Osteoblast (primary cell): ENCODE measurements around the gene MGAT4D. TPM values are rescaled to one million over a fixed set of nuclear protein-coding genes. Genes with fewer than 3 reads are reported as not detected.

Source experiments
- DNase-seq: peaks from one replicate; pipeline ENCODE4 v3.0.0; 2011; ENCODE audit warnings: low spot score, mixed read lengths; ENCODE audit not compliant: insufficient read length; ENCODE audit errors: missing footprints
- H2AFZ ChIP-seq: 2 replicates; pipeline ENCODE4 v1.6.0; 2011; ENCODE audit warnings: mild to moderate bottlenecking, low read length
- H3K27ac ChIP-seq: 2 replicates; pipeline ENCODE4 v1.5.1; 2011; ENCODE audit warnings: mild to moderate bottlenecking, low read depth, low read length, moderate library complexity
- H3K27me3 ChIP-seq: 2 replicates; pipeline ENCODE4 v1.6.0; 2012; ENCODE audit warnings: mild to moderate bottlenecking, control low read depth, inconsistent platforms, low read length, moderate library complexity; ENCODE audit not compliant: insufficient read depth
- H3K36me3 ChIP-seq: 2 replicates; pipeline ENCODE4 v1.5.1; 2011; ENCODE audit warnings: mild to moderate bottlenecking, low read length, control low read depth, moderate library complexity; ENCODE audit not compliant: insufficient read depth
- H3K4me1 ChIP-seq: 2 replicates; pipeline ENCODE4 v1.5.1; 2011; ENCODE audit warnings: mild to moderate bottlenecking, low read length, control low read depth, moderate library complexity; ENCODE audit not compliant: insufficient read depth
- H3K4me2 ChIP-seq: 2 replicates; pipeline ENCODE4 v1.6.0; 2011; ENCODE audit warnings: mild to moderate bottlenecking, low read length; ENCODE audit not compliant: insufficient read depth
- H3K4me3 ChIP-seq: fragments of 200-600 bp; sonication (generic); 3 replicates; pipeline ENCODE4 v1.5.1; 2012; ENCODE audit warnings: mild to moderate bottlenecking, low read length, inconsistent platforms; ENCODE audit not compliant: insufficient read depth
- H3K79me2 ChIP-seq: 2 replicates; pipeline ENCODE4 v1.6.0; 2012; ENCODE audit warnings: mild to moderate bottlenecking, low read length, control low read depth, inconsistent platforms; ENCODE audit not compliant: insufficient read depth
- H3K9me3 ChIP-seq: 2 replicates; pipeline ENCODE4 v1.5.1; 2011; ENCODE audit warnings: low read depth, low read length, control low read depth
- H4K20me1 ChIP-seq: 2 replicates; pipeline ENCODE4 v1.6.0; 2012; ENCODE audit warnings: mild to moderate bottlenecking, low read length, control low read depth; ENCODE audit not compliant: insufficient read depth
- total RNA-seq: library from RNA; depleted of rRNA; stranded (reverse); fragments of >200 nt; gene quantifications from 2 replicates; pipeline ENCODE4 v1.2.3, GENCODE V29; 2012
- TF ChIP-seq, protein P1 (sequence below): IDR thresholded peaks from 2 replicates; pipeline ENCODE4 v1.5.1; 2011; ENCODE audit warnings: mild to moderate bottlenecking, low read depth, low read length, moderate library complexity; ENCODE audit errors: extremely low read depth

MGAT4D gene
- total RNA-seq, 1 donor: not detected

DNA sequence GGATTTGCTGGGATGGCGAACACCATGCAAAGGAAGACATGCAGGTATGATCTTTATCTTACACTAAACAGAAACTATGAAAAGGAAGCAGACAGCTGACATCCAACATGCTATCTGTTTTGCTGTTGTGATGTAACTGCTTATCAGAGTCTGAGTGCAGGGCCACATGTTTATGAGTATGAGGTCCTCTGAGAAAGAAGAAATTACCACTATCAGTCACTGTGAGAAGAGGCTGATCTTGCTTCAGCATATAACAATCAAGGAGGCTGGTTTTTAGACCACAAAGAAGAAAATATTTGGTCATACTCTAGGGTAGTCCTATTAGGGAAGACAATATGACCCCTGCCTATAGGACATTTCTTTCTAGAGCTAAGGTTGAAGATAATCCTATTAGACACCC lies 89.1 kb downstream of the MGAT4D start:
- H3K27me3 ChIP-seq: peaks cover 12% of the 10 kb centered on the region
- no peak overlapping the region for H3K27ac ChIP-seq
- H3K4me1 ChIP-seq: no peaks in the 10 kb centered on the region
- TF ChIP-seq, protein P1, sequence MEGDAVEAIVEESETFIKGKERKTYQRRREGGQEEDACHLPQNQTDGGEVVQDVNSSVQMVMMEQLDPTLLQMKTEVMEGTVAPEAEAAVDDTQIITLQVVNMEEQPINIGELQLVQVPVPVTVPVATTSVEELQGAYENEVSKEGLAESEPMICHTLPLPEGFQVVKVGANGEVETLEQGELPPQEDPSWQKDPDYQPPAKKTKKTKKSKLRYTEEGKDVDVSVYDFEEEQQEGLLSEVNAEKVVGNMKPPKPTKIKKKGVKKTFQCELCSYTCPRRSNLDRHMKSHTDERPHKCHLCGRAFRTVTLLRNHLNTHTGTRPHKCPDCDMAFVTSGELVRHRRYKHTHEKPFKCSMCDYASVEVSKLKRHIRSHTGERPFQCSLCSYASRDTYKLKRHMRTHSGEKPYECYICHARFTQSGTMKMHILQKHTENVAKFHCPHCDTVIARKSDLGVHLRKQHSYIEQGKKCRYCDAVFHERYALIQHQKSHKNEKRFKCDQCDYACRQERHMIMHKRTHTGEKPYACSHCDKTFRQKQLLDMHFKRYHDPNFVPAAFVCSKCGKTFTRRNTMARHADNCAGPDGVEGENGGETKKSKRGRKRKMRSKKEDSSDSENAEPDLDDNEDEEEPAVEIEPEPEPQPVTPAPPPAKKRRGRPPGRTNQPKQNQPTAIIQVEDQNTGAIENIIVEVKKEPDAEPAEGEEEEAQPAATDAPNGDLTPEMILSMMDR: no peak
- no peak overlapping the region for H3K4me3 ChIP-seq
- no peak overlapping the region for H3K4me2 ChIP-seq
- no peak overlapping the region for H2AFZ ChIP-seq
- H3K79me2 ChIP-seq: no peaks in the 10 kb centered on the region
- no peaks in the 10 kb centered on the region for H3K36me3 ChIP-seq
- no peak for DNase-seq
- H4K20me1 ChIP-seq: no peaks in the 10 kb centered on the region
- H3K9me3 ChIP-seq: no peaks in the 10 kb centered on the region

DNA sequence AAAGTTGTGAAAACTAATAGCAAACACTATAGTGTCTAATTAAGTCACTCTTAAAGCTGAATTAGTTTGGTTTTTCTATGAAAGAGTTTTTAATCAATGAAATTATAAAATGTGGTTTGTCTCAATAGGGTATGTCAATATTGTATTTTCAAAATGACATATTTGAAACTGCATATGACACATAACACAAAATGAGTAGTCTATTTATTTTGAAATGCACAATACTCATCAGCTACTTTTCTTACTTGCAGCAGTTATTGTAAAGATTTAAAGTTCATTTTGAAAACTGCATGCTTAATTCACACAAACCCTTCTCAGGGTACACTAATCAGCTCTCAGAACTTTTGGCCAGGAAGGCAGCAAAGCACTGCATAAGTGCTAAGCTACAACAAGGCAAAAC lies 91.8 kb downstream of the MGAT4D start:
- H3K9me3 ChIP-seq: no peaks in the 10 kb centered on the region
- H3K36me3 ChIP-seq: no peaks in the 10 kb centered on the region
- H3K27ac ChIP-seq: no peak overlapping the region
- no peak overlapping the region for H3K4me2 ChIP-seq
- H3K4me1 ChIP-seq: no peaks in the 10 kb centered on the region
- TF ChIP-seq, protein P1: no peak
- no peaks in the 10 kb centered on the region for H3K79me2 ChIP-seq
- no peak for DNase-seq
- H3K4me3 ChIP-seq: no peak overlapping the region
- no peak overlapping the region for H2AFZ ChIP-seq
- H4K20me1 ChIP-seq: no peaks in the 10 kb centered on the region
- peaks cover 6% of the 10 kb centered on the region for H3K27me3 ChIP-seq

DNA sequence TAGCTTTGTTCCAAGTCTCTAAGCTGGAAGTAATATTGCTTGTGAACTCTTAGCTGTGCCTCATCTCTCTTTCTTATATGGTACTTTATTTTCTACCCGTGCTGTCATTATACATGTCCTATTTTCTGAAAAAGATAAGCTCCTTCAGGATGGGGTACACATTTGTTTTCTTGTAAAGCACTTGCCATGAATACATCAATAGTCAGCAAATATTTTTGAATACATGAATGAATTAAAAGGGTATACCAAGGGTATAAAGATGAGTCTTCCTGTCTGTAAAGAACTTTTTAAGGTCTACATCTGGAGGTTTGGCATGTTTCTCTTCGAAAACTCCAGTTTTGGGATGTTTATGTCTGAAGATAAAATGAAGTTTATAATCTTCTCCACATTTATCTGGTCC lies 98.0 kb downstream of the MGAT4D start:
- Histone ChIP-seq H3K4me2 (no peak overlapping the region), H4K20me1 (no peaks in the 10 kb centered on the region), H3K27me3 (peaks cover 2% of the 10 kb centered on the region), H3K36me3 (no peaks in the 10 kb centered on the region), H3K27ac (no peak overlapping the region), H3K4me3 (no peak overlapping the region), H2AFZ (no peak overlapping the region), H3K4me1 (no peaks in the 10 kb centered on the region), H3K9me3 (no peaks in the 10 kb centered on the region), H3K79me2 (no peaks in the 10 kb centered on the region)
- no peak for DNase-seq
- TF ChIP-seq, protein P1: no peak

DNA sequence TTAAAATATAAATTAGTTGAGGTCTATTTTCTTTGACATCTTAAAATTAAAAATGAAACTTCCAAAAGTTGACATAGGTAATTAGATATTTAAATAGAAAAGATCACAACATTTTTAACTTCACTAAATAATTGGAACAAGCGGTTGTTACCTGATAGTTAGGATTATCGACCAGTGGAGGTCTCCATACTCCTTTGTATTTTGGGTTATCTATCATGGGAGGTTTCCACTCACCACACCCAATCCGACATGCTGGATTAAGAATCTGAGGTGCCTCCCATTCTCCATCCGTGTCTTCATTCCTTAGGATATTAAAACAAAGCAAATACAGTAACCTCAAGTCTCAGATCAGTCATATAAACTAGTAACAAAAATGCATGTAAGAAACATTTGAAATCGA lies 102.4 kb downstream of the MGAT4D start:
- H4K20me1 ChIP-seq: no peaks in the 10 kb centered on the region
- TF ChIP-seq, protein P1: no peak
- no peak overlapping the region for H2AFZ ChIP-seq
- no peaks in the 10 kb centered on the region for H3K79me2 ChIP-seq
- no peak overlapping the region for H3K4me3 ChIP-seq
- H3K27ac ChIP-seq: no peak overlapping the region
- no peaks in the 10 kb centered on the region for H3K4me1 ChIP-seq
- H3K4me2 ChIP-seq: no peak overlapping the region
- no peaks in the 10 kb centered on the region for H3K9me3 ChIP-seq
- H3K27me3 ChIP-seq: peaks cover 2% of the 10 kb centered on the region
- no peaks in the 10 kb centered on the region for H3K36me3 ChIP-seq
- DNase-seq: no peak

Other genes starting within 250 kb of the MGAT4D start
- 52.5 and 57.9 TPM in 2 replicates for gene SCOC, start 124.6 kb downstream of the MGAT4D start, total RNA-seq
- gene CLGN, start 70.6 kb downstream of the MGAT4D start, total RNA-seq: under 0.01 and 0.72 TPM in 2 replicates
- gene ELMOD2, start 25.9 kb upstream of the MGAT4D start, total RNA-seq: 33.6 and 35.1 TPM in 2 replicates
- gene UCP1, start 70.7 kb upstream of the MGAT4D start, total RNA-seq: not detected in 2 replicates